GM23338 (cell line): ENCODE results near the gene CERS2. TPM values are rescaled to one million over a fixed set of nuclear protein-coding genes. Genes with fewer than 3 reads are reported as not detected.

Source experiments
- ATAC-seq: fragments of 200-7000 bp; cut with Tn5 transposase; 3 replicates; pipeline ENCODE4 v1.9.1; 2020
- DNase-seq: peaks from one replicate; pipeline ENCODE4 v3.0.0-alpha.2; 2015; ENCODE audit warnings: low spot score
- H2AFZ ChIP-seq: fragments of 200-600 bp; sonication (generic); 2 replicates; pipeline ENCODE4 v1.8.0; 2016; ENCODE audit warnings: antibody characterized with exemption, mild to moderate bottlenecking, moderate library complexity
- H3F3A ChIP-seq: fragments of 200-600 bp; sonication (generic); replicated peaks from 2 replicates; pipeline ENCODE4 v1.8.0; 2017; ENCODE audit warnings: antibody characterized with exemption, mixed run types, low read depth
- H3K27ac ChIP-seq: fragments of 200-600 bp; sonication (generic); 2 replicates; pipeline ENCODE4 v1.6.1; 2016; ENCODE audit warnings: low read depth
- H3K27me3 ChIP-seq: fragments of 200-600 bp; sonication (generic); 2 replicates; pipeline ENCODE4 v1.8.0; 2016; ENCODE audit warnings: mild to moderate bottlenecking, mixed run types, moderate library complexity; ENCODE audit not compliant: insufficient read depth
- H3K36me3 ChIP-seq: fragments of 200-600 bp; sonication (generic); 2 replicates; pipeline ENCODE4 v1.8.0; 2016; ENCODE audit warnings: mild to moderate bottlenecking; ENCODE audit not compliant: insufficient read depth
- H3K4me1 ChIP-seq: fragments of 200-600 bp; sonication (generic); 2 replicates; pipeline ENCODE4 v1.8.0; 2016; ENCODE audit warnings: mild to moderate bottlenecking, moderate library complexity; ENCODE audit not compliant: insufficient read depth
- H3K4me2 ChIP-seq: fragments of 200-600 bp; sonication (generic); 2 replicates; pipeline ENCODE4 v1.7.1; 2017; ENCODE audit warnings: mixed run types
- H3K4me3 ChIP-seq: fragments of 200-600 bp; sonication (generic); 2 replicates; pipeline ENCODE4 v1.6.1; 2016; ENCODE audit warnings: mixed run types
- H3K79me2 ChIP-seq: fragments of 200-600 bp; sonication (generic); replicated peaks from 2 replicates; pipeline ENCODE4 v1.8.0; 2017; ENCODE audit warnings: mild to moderate bottlenecking; ENCODE audit not compliant: insufficient read depth
- H3K9me2 ChIP-seq: fragments of 200-600 bp; sonication (generic); 2 replicates; pipeline ENCODE4 v1.8.0; 2017; ENCODE audit not compliant: insufficient read depth
- H4K20me1 ChIP-seq: fragments of 200-600 bp; sonication (generic); replicated peaks from 2 replicates; pipeline ENCODE4 v1.8.0; 2017; ENCODE audit warnings: mild to moderate bottlenecking; ENCODE audit not compliant: insufficient read depth
- H3K27ac Mint-ChIP-seq: 2 replicates; pipeline ENCODE4 v1.8.0; 2020; ENCODE audit warnings: inconsistent platforms, mild to moderate bottlenecking, moderate library complexity, mixed read lengths
- H3K27me3 Mint-ChIP-seq: 3 replicates; pipeline ENCODE4 v1.8.0; 2022; ENCODE audit warnings: low read depth, mild to moderate bottlenecking, moderate library complexity, mixed read lengths, inconsistent platforms; ENCODE audit not compliant: insufficient read depth, poor library complexity
- H3K36me3 Mint-ChIP-seq: 3 replicates; pipeline ENCODE4 v1.8.0; 2021; ENCODE audit warnings: low read depth, mild to moderate bottlenecking, inconsistent platforms, moderate library complexity, mixed read lengths
- H3K4me1 Mint-ChIP-seq: 3 replicates; pipeline ENCODE4 v1.8.0; 2020; ENCODE audit warnings: mild to moderate bottlenecking, inconsistent platforms, mixed read lengths
- H3K4me3 Mint-ChIP-seq: 3 replicates; pipeline ENCODE4 v1.8.0; 2021; ENCODE audit warnings: moderate library complexity, mild to moderate bottlenecking, inconsistent platforms, mixed read lengths
- H3K9me3 Mint-ChIP-seq: 3 replicates; pipeline ENCODE4 v1.8.0; 2020; ENCODE audit warnings: moderate library complexity, mild to moderate bottlenecking, inconsistent platforms, mixed read lengths
- CREB1 ChIP-seq: fragments of 250-450 bp; sonication (Bioruptor Pico); IDR thresholded peaks from 2 replicates; pipeline ENCODE4 v1.5.0; 2020; ENCODE audit warnings: low read depth, mild to moderate bottlenecking, moderate library complexity
- ETS1 ChIP-seq: IDR thresholded peaks from 2 replicates; pipeline ENCODE4 v1.6.1; 2016; ENCODE audit warnings: antibody characterized with exemption
- EZH2 ChIP-seq: fragments of 200-600 bp; sonication (generic); IDR thresholded peaks from one replicate; pipeline ENCODE4 v1.8.0; 2017; ENCODE audit warnings: antibody characterized with exemption, mild to moderate bottlenecking, low read depth; ENCODE audit not compliant: unreplicated experiment
- EZH2phosphoT487 ChIP-seq: fragments of 200-600 bp; sonication (generic); IDR thresholded peaks from one replicate; pipeline ENCODE4 v1.8.1; 2018; ENCODE audit warnings: antibody characterized with exemption; ENCODE audit not compliant: unreplicated experiment
- JUNB ChIP-seq: IDR thresholded peaks from one replicate; pipeline ENCODE4 v1.6.1; 2016; ENCODE audit warnings: antibody characterized with exemption; ENCODE audit not compliant: unreplicated experiment
- NANOG ChIP-seq: IDR thresholded peaks from 2 replicates; pipeline ENCODE4 v1.6.1; 2016; ENCODE audit warnings: antibody characterized with exemption, borderline replicate concordance
- POLR2AphosphoS5 ChIP-seq: IDR thresholded peaks from 2 replicates; pipeline ENCODE4 v1.6.1; 2016; ENCODE audit warnings: antibody characterized with exemption, low read depth
- REST ChIP-seq: IDR thresholded peaks from one replicate; pipeline ENCODE4 v1.6.1; 2018; ENCODE audit warnings: antibody characterized with exemption; ENCODE audit not compliant: unreplicated experiment
- STAT1 ChIP-seq: IDR thresholded peaks from one replicate; pipeline ENCODE4 v1.6.1; 2016; ENCODE audit warnings: antibody characterized with exemption; ENCODE audit not compliant: unreplicated experiment
- ZNF114 ChIP-seq: fragments of 250-450 bp; sonication (Bioruptor Pico); IDR thresholded peaks from 2 replicates; pipeline ENCODE4 v1.5.0; 2020; ENCODE audit warnings: mild to moderate bottlenecking, moderate library complexity
- ZNF331 ChIP-seq: fragments of 250-450 bp; sonication (Bioruptor Pico); IDR thresholded peaks from 2 replicates; pipeline ENCODE4 v1.5.0; 2020; ENCODE audit warnings: low read depth, mild to moderate bottlenecking, moderate library complexity
- polyA plus RNA-seq: library from polyadenylated mRNA; unstranded; fragments of >200 nt; fragmentation: Nextera tagmentation; extraction: Ambion mirVana; gene quantifications from 2 replicates; pipeline ENCODE4 v1.2.1, GENCODE V29; 2016
- total RNA-seq: library from RNA; depleted of rRNA; stranded (reverse); fragments of >200 nt; shearing (Covaris generic); gene quantifications from 2 replicates; pipeline ENCODE4 v1.2.3, GENCODE V29; 2014
- TF ChIP-seq, protein P1 (sequence below), 2 experiments: fragments of 200-600 bp in 1 of 2; sonication (generic) in 1 of 2; conservative IDR thresholded peaks; 2 replicates each; pipeline versions ENCODE4 v1.5.1 to v1.6.1; 2016 to 2017; ENCODE audit warnings: antibody characterized with exemption in 2 of 2, low read depth in 2 of 2, mild to moderate bottlenecking in 2 of 2, moderate library complexity in 1 of 2

The CERS2 gene
- total and polyA plus RNA-seq, 2 experiments from 2014 or later: 83.3 to 120 TPM

GRCh38 chr1:150969626-150970025 lies 5.0 kb downstream of the CERS2 start (continued):
- TF ChIP-seq, protein P1, sequence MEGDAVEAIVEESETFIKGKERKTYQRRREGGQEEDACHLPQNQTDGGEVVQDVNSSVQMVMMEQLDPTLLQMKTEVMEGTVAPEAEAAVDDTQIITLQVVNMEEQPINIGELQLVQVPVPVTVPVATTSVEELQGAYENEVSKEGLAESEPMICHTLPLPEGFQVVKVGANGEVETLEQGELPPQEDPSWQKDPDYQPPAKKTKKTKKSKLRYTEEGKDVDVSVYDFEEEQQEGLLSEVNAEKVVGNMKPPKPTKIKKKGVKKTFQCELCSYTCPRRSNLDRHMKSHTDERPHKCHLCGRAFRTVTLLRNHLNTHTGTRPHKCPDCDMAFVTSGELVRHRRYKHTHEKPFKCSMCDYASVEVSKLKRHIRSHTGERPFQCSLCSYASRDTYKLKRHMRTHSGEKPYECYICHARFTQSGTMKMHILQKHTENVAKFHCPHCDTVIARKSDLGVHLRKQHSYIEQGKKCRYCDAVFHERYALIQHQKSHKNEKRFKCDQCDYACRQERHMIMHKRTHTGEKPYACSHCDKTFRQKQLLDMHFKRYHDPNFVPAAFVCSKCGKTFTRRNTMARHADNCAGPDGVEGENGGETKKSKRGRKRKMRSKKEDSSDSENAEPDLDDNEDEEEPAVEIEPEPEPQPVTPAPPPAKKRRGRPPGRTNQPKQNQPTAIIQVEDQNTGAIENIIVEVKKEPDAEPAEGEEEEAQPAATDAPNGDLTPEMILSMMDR (conservative IDR thresholded peaks at IDR 0.05; ENCODE audit: low read depth in 2 of 2): no peak
- TF ChIP-seq NANOG (no peak), EZH2 (no peak), ZNF114 (CRISPR knock-in tag) (no peak), CREB1 (CRISPR knock-in tag) (no peak)

- H2AFZ ChIP-seq: no peak overlapping the region
- peaks cover 26% of the 10 kb centered on the region for H3F3A ChIP-seq
- no peak for TF ChIP-seq EZH2phosphoT487
- Mint-ChIP-seq H3K27me3 (peaks cover 18% of the 10 kb centered on the region), H3K4me1 (peaks cover 42% of the 10 kb centered on the region), H3K27ac (no peak overlapping the region), H3K36me3 (peaks cover 69% of the 10 kb centered on the region), H3K9me3 (no peaks in the 10 kb centered on the region; the same call in 2 of the 3 replicates), H3K4me3 (no peak overlapping the region)
- H3K27ac ChIP-seq: no peak overlapping the region
- no peak overlapping the region for H3K4me2 ChIP-seq
- peaks cover 46% of the 10 kb centered on the region for H3K36me3 ChIP-seq
- peaks cover 52% of the 10 kb centered on the region for H3K79me2 ChIP-seq
- no peak for ATAC-seq
- no peaks in the 10 kb centered on the region for H3K9me2 ChIP-seq
- H3K27me3 ChIP-seq: no peaks in the 10 kb centered on the region
- H4K20me1 ChIP-seq: peaks cover 30% of the 10 kb centered on the region
- no peak overlapping the region for H3K4me3 ChIP-seq
- DNase-seq: no peak
- H3K4me1 ChIP-seq: peaks cover 36% of the 10 kb centered on the region
Measured at GRCh38 chr1:150968491-150968890, 6.1 kb downstream of the CERS2 start.

GRCh38 chr1:150967936-150968335 lies 6.7 kb downstream of the CERS2 start:
- Mint-ChIP-seq H3K4me1 (peaks cover 37% of the 10 kb centered on the region), H3K9me3 (no peaks in the 10 kb centered on the region; the same call in 2 of the 3 replicates), H3K27ac (peak overlapping the region; percentile 45; the same call in 1 of the 2 replicates), H3K4me3 (no peak overlapping the region), H3K27me3 (peaks cover 14% of the 10 kb centered on the region), H3K36me3 (peaks cover 70% of the 10 kb centered on the region)
- Histone ChIP-seq H3K4me1 (peaks cover 30% of the 10 kb centered on the region), H3K4me3 (no peak overlapping the region), H3K9me2 (no peaks in the 10 kb centered on the region), H2AFZ (no peak overlapping the region), H3K27ac (no peak overlapping the region), H3K27me3 (no peaks in the 10 kb centered on the region), H4K20me1 (peaks cover 29% of the 10 kb centered on the region), H3F3A (peaks cover 29% of the 10 kb centered on the region), H3K79me2 (peaks cover 47% of the 10 kb centered on the region), H3K36me3 (peaks cover 46% of the 10 kb centered on the region), H3K4me2 (no peak overlapping the region)
- DNase-seq: no peak
- ATAC-seq: no peak
- TF ChIP-seq POLR2AphosphoS5 (no peak), ETS1 (no peak), ZNF331 (no peak), JUNB (no peak), REST (no peak), STAT1 (no peak), CREB1 (CRISPR knock-in tag) (no peak), NANOG (no peak)
- TF ChIP-seq, protein P1 (conservative IDR thresholded peaks at IDR 0.05; ENCODE audit: low read depth in 2 of 2): no peak
